ENCODE data around the gene KHDRBS2.

Gene KHDRBS2

DNA sequence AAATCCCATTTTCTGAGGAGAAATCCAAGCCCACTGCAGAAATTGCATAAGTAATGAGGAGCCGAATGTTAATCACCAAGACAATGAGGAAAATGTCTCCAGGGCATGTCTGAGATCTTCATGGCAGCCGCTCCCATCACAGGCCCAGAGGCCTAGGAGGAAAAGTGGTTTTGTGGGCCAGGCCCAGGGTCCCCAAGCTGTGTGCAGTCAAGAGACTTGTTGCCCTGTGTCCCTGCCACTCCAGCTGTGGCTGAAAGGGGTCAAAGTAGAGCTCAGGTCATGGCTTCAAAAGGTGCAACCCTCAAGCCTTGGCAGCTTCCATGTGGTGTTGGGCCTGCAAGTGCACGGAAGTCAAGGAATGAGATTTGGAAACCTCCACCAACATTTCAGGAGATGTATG, 276.6 kb downstream of the KHDRBS2 start:
- no peak for DNase-seq

DNA sequence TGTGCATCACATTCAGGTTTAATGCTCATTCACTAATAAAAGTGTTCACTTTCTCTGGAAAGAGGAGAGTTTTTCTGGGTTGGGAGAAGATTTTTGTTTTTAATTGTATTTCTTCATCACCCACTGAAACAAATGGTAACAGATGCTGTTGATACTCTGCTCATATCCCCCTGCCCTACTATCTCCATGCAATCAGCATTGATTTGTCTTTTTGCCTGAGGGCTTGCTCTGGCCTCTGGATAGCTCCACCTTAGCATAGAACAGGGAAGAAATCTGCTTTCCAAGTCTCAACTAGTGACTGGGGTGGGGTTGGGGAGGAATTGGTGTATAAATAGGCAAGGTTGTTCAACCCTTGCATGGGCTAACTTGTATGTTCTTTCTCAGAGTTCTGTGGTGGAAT, 296.4 kb downstream of the KHDRBS2 start:
- DNase-seq: no peak

DNA sequence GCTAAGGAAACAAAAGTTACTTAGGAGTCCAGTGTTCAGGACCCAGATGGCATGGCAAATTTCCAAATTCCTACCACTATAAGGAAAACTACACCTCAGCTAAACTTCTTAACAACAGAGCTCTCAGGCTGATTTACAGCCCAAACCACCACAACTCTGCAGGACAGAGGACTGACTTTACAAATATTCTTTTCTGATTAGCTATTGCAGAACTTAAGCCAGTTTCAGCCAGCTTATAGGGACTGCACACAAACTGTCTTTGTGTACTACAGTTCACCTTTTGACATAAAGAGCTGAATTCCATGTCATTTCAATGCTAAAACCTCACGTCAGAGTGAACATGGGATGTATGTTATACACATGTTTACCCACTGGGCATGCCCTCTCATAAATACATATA, 305.4 kb downstream of the KHDRBS2 start:
- DNase-seq: no peak

DNA sequence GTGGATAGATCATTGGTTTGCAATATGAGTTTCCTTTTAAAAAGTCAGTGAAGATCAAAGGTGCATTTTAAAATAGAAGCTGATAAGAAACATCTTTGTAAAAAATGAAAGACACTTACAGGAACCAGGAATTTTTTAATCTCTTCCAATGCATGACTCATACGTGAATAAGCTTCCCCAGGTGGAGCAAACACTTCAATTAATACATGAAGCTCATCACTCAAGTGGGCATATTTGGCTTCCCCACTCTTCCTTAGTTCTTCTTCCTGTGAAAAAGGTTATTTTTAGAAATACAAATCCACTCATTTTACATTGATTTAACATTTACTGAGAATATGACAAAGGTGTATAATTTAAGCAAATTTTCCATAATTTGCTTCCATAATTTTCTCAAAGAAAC, 308.1 kb downstream of the KHDRBS2 start:
- no peak for DNase-seq

DNA sequence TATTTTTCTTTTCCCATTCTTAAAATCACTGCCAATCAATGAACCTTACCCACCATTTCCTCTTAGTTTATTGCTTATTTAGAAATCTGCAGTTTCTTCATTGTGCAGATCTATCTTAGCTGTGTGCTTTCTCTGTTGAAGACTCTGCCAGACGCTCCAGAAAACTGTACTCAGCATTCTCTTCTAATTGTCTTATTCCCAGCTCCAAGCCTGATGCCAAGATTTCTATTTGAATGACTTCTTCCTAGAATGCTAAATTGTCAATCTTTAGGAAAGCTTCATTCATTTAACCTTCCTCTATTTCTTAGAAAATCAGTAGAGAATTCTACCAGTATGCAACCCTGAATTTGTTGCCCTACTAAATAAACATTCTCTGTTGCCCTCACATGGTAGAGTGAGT, 308.9 kb downstream of the KHDRBS2 start:
- DNase-seq: no peak

DNA sequence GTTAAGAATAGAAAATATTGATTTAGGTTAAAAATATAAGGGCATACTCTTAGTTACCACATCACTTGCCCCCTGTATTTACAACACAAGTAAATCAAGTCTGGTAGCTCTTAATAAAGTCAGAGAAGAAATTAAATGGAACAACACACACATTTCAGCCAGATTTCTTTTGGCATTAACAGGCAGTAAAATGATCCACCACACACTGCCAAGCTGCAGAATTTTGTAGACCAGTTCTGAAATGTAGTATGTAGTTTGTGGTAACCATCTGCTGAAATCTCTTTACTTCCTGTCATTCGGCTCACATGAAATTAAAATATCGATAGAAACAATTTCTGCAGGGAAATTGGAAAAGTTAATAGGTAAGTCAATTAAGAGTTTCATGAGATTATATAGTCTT, 326.8 kb downstream of the KHDRBS2 start:
- DNase-seq: no peak

DNA sequence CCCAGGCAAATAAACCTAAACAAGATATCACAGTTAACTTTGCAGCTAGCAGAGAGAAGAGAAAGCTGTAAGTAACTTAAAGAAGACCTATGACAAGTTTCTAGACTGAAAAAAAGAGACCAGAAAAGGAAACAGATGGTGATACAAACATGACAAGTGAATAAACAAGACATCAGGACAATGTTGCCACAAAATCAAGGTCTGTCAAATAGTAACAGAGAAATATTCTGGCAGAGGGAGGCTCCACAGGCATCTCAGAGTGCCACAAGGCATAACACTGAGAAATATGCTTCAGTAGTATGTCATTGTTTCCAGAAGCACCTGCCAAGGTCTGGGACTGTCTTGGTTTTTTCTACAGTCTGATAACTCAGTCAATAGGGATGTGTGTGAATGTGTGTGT, 332.2 kb downstream of the KHDRBS2 start:
- no peak for DNase-seq

DNA sequence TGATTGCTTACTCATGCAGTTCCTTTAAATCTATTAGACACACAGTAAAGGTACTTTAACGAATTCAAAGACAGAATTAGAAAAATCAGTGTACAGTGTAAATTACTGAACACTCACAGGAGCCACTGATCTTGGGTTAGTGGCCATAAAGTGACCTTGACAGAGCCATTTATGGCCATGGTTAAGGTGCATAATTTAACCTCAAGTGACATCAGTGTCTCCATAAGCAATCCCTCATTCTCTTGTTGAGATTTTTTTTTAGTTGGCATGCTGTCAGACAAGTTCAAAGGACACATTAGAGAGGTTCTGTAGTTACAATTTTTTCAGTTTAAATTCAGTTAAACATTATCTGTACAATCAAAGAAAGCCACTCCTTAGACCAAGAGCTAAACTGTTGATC, 334.4 kb downstream of the KHDRBS2 start:
- DNase-seq: no peak

DNA sequence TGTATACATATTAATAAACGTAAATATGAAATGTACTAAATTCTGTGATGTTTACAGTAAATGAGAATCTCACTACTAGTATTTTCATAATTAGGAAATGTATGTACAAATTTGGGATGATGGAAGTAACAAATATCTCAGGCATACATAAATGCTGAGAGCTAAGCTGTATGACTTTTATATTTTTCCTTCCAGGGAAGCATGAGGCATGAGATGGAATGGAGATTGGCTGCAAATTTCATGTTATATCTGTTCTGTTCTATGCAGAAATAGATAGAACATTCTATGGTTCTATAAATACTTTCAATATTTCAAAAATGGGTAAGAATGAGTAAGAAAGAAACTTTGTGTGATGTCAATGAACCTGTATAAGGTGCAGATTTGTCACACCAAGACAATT, 335.2 kb downstream of the KHDRBS2 start:
- DNase-seq: no peak

DNA sequence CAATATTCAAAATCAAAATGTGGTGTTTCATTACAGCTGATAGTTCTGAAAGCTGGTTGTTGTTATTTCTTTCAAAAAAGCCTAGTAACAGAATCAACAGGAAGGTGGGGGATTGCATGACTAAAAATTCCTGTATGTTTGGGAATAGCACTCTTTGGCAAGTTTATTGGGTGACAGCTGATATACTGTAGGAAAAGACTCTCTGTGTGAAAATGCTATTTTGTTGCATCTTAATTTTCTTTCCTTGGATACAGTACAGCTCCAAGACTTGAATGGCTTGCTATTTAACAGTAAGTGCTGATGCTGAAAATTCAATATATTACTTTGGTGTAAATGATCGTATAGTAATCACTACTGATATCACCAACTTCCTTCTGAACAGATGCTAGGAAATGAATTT, 336.1 kb downstream of the KHDRBS2 start:
- no peak for DNase-seq

DNA sequence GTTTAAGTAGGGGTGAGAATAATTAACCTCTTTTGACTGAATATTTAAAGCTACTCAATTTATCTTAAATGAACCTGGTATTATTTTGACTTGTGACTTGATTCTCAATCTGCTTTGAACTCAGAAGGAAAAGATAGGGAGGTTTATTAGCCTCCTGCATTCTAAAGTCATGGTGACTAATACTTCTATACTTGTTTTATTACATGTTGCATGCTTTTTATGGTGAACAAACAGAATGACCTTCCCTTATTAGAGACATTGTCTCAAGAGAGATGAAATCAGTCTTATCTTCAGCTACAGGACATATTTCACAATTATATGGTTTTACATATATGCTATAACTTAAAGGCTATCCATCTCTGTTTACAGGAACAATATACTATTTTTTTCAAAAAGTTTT, 336.9 kb downstream of the KHDRBS2 start:
- DNase-seq: no peak

DNA sequence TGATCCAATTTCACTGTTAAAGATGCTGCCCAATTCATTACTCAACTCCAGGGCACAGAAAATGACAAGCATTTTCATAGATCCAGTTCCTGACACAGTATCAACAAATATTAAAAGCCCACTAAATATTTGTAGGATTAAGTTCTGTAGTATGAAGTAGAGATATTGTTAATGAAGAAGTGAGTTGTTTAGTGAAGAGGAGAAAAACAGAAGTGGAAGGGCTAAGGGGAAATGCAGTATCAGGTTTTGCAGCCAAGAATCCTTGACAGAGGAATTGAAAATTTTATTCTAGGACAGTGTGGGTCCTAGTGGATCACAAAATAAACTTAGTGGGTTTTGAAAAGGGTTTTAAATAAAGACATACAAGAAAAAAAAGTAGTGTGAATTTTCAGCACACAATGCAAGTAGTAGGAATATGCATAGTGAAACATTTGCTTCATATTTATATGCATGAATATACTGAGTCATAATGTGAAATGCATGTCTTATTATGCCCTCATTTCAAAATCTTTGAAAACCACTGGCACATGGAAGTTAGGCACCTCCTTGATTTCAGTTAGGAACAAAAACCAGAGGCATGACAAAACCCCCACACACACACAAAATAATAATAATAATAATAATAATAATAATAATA, 338.6 kb downstream of the KHDRBS2 start:
- DNase-seq: no peak

DNA sequence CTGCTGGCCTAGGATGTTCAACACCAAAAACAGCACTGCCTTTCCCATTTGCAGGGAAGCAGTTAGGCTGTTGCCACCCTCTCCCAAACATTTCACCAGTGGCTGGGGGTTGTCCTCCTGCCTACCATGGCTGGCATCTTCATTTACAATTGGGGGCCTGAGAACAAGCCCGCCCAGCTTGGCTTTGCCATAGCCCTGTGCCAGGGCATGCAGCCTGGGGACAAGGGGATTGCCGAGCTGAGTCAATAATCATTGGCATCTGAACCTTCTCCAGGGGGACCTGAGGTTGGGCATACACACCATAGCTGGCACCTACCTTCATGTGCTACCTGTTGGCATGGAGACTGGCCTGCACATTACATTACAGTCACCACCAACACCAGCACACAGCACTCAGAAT, 345.1 kb downstream of the KHDRBS2 start:
- DNase-seq: no peak

DNA sequence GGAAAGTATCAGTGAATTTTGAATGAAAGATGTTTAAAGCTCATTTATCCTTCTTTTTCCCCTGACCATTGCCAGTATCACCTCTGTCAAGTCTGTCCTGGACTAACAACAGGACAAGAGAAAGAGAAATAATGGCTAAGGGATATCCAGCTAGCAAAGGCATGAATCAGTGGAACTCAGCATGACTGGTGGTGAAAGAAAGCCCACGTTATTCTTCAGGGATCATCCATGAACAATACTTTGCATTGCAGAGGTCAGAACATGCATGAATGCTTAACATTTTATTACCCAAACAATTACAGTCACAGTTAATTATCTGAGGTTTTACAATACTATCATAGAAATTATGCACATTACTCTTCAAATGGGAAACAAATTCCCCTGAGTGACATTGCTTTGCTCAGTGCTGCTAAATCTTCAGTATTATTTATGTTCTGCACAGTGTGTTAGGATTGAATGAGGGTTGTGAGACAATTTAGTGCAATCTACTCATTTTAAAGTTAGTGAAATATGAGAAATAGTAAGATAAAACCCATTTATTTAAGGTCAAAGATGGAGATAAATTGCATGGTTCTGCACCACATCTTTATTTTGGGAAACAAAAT, 350.7 kb downstream of the KHDRBS2 start:
- no peak for DNase-seq

DNA sequence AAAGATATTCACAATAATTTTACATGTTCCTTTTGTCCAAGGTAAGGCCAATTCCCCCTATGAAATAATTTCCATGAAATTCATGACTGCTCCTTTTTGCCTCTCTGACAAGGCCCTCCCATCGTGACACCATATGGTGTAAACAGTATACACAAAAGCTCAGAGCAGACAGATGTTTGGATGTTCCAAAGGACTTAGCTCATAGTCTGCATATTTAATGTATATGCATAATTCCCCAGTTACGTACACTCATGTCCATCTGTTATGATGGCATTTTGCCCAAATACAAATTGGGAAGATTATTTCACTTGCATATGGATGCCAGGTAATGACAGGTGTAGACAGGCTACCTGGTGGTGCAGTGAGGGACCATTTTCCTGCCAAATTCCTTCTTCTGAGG, 376.5 kb downstream of the KHDRBS2 start:
- no peak for DNase-seq

DNA sequence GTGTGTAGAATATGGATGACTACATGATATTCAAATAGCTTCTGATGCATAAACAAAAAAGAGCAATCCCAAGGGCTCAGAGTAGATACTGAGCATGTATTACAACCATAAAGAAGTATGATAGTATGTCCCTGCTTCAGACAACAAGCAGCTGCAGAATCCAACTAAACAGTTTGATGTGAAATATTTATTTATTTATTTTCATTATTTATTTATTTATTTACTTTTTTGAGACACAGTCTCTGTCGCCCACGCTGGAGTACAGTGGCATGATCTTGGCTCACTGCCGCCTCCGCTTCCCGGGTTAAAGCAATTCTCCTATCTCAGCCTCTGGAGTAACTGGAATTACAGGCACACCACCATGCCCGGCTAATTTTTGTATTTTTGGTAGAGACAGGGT, 384.3 kb downstream of the KHDRBS2 start:
- no peak for DNase-seq

DNA sequence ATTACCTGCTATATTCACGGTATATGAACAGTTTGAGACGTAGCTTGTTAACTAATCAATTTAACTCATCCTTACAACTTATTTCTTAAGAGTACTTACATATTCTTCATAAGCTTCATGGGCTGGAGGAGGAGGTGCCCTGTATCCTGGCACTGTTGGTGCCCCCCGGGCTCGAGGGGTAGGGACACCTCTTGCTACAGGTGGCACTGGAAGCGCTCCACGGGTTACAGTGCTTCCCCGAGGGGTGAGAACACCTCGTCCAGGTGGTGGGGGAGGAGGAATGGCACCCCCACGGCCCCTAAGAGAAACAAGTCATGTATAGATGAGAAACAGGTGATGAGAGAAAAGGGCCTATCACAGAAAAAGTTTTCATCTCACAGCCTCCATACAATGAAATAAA, 391.5 kb downstream of the KHDRBS2 start:
- no peak for DNase-seq

DNA sequence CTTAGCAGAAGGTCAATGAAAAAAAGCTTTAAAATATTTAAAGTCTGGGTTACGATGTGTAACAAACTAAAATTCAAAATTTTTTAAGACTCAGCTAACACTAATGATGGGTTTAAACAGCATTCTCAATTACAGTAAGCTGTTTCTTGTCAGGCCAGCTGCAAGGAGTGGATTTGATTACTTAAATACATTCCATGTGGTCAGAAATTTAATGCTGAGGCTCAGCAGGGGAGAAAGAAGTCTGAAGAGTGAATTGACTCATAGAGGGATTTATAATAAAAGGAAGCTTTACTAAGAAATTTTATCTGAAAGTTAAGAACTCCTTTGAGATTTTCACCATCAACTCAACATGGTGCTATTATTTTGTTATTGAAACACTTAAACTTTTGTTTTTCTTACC, 398.6 kb downstream of the KHDRBS2 start:
- DNase-seq: no peak

DNA sequence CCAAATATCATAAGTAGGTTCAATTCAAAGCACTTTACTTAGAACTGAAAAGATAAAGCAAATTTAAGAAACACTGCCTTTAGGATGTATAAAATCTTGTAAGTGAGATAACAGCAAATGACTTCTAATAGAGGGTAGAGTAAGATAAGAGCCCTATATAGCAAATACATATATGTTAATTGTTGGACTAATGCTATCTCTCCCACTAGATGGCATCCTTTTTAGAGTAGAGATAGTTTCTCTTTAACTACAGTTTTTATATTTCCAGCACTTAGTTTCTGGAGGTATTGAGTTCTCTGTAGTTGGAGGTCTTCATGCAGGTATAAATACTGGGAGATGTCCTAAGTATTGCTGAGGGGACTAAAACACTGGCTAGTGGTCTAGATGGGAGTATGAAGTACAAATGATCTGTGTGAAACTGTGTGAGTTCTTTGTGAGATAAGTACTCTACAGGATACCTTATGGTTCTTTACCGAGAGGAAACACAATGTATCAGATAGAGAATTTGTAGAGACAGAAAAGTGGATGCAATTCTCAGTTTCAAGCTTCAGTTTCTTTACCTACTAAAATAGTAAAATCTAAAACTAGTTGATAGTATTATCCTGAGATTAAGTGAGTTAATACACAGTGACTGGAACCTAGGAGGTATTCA, 399.3 kb downstream of the KHDRBS2 start:
- DNase-seq: no peak

DNA sequence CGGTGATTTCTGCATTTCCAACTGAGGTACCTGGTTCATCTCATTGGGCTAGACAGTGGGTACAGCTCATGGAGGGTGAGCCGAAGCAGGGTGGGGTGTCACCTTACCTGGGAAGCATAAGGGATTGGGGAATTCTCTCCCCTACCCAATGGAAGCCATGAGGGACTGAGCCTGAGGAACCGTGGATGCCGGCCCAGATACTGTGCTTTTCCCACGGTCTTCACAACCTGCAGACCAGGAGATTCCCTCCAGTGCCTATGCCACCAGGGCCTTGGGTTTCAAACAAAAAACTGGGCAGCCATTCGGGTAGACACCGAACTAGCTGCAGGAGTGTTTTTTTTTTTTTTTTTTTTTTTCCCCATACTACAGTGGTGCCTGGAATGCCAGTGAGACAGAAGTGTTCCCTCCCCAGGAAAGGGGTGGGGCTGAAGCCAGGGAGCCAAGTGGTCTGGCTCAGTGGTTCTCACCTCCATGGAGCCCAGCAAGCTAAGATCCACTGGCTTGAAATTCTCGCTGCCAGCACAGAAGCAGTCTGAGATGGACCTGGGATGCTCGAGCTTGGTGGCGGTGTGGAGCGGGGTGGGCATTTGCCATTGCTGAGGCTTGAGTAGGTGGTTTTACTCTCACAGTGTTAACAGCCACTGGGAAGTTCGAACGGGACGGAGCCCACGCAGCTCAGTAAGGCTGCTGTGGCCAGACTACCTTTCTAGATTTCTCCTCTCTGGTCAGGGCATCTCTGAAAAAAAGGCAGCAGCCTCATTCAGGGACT, 416.2 kb downstream of the KHDRBS2 start:
- no peak for DNase-seq

DNA sequence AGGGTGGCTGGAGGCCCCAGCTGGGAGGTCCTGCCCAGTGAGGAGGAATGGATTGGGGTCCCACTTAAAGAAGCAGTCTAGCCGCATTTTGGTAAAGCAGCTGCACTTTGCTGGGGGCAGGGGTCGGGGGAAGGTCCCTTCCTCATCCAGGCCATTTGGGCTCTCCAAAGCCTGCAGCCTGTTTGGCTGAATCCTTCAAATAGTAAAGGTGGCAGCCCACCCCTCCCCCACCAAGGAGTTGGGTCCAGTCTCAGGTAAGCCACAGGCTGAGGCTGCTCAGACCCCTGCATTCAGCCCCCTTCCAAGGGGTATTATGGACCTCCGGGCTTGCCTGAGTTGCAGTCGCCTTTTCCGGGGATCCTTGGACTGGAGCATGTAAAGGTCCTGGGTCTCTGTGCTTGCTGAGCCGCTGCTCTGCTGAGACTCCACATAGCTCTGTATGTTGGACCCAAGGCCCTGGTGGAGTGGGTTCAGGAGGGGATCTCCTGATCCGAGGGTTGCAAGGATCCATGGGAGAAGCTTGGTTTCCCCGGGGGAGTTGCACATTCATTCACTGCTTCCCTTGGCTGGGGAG, 417.4 kb downstream of the KHDRBS2 start:
- DNase-seq: no peak

DNA sequence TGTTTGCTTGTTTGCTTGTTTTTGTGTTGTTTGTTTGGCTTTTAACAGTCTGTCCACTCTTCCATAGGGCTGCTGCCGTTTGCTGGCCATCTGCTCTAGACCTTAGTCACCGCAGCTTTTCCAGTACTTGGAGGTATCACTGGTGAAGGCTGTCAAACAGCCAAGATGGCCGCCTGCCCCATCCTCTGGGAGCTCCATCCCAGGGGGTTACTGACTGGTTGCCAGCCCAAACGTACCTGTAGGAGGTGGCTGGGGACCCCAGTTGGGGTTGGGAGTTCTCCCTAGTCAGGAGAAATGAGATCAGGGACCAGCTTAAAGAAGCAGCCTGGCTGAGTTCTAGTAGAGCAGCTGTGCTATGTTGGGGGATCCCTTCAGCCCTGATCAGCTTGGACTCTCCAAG, 418.4 kb downstream of the KHDRBS2 start:
- DNase-seq: no peak

DNA sequence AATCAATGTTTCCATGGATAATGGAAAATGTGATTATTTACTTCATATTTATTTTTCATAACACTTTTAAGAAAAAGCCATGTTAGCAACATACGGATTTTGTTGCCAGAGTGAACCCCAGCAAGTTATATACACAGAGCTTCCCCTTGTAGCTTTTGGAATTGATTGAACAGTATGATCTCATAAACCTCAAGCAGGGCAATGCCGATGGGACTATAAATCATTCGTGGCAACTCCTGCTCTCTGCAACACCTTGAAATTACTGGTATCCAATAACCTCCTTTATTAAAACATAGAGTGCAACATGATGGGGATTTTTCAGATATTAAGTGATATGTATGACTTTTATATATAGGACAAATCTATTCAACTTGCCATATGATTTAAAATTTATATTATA, 428.5 kb downstream of the KHDRBS2 start:
- DNase-seq: no peak

DNA sequence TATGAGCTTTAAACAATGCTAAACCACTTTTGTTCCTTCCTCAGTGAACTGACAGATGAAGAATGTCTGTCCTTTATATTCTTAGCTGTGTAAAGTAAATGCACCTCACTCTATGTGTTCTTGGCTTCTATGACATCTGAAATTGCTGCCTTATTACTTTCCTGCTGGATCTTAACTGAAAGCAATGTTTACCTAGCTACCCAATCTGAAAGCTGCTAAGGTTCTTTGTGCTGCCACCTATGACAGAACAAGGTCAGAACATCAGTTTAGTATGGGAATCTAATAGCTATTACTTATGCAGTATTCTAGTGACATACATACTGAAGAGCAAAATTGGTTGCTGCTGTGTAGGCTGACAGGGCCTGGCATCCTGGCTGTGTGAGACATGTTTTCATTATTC, 444.1 kb downstream of the KHDRBS2 start:
- DNase-seq: no peak
